MM.1S (cell line): ENCODE measurements around the gene FGGY.

Experiments used
- EZH2 ChIP-seq: fragments of 300-600 bp; sonication (generic); optimal IDR thresholded peaks from 2 replicates; pipeline ENCODE3; 2017; ENCODE audit warnings: low read depth, mild to moderate bottlenecking, antibody characterized with exemption, low read length, mixed read lengths
- TF ChIP-seq, protein P1 (sequence below): fragments of 300-600 bp; sonication (generic); IDR thresholded peaks from 2 replicates; pipeline ENCODE4 v1.5.1; 2016; ENCODE audit warnings: antibody characterized with exemption, low read length, mixed read lengths

DNA sequence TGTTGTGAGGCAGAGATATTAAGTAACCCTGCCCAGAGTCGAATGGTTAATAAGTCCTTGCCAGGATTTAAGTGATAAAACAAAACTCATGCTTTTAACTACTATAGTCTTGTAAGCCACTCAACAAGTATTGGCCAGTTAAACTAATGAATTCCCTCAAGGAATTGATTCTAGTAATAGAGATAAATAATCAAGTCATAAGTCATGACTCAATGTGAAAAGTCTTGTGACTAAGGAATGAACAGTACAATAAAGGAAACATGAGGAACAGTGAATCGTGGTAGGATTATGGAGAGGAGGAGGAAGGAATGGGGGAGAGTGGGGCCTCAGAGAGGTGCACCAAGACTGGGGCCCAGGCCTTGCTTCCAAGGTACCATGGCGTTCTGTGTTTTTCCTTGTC, 104.7 kb downstream of the FGGY start:
- TF ChIP-seq, protein P1, sequence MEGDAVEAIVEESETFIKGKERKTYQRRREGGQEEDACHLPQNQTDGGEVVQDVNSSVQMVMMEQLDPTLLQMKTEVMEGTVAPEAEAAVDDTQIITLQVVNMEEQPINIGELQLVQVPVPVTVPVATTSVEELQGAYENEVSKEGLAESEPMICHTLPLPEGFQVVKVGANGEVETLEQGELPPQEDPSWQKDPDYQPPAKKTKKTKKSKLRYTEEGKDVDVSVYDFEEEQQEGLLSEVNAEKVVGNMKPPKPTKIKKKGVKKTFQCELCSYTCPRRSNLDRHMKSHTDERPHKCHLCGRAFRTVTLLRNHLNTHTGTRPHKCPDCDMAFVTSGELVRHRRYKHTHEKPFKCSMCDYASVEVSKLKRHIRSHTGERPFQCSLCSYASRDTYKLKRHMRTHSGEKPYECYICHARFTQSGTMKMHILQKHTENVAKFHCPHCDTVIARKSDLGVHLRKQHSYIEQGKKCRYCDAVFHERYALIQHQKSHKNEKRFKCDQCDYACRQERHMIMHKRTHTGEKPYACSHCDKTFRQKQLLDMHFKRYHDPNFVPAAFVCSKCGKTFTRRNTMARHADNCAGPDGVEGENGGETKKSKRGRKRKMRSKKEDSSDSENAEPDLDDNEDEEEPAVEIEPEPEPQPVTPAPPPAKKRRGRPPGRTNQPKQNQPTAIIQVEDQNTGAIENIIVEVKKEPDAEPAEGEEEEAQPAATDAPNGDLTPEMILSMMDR, result no peak
- no peak for TF ChIP-seq EZH2
